Subcutaneous preadipocyte (primary cell): Measurements from ENCODE around the gene PRSS3. TPM values are rescaled to one million over a fixed set of nuclear protein-coding genes. Genes with fewer than 3 reads are reported as not detected.

Source experiments
- small RNA-seq: library from RNA; depleted of rRNA; stranded (forward); fragments of <200 nt; gene quantifications from one replicate; pipeline ENCODE3, GENCODE V24; 2012
- total RNA-seq: library from RNA; depleted of rRNA; stranded (reverse); fragments of >200 nt; gene quantifications from 2 replicates; pipeline ENCODE4 v1.2.3, GENCODE V29; 2012

Gene PRSS3
- 5.1 and 26.6 TPM in 2 replicates for total RNA-seq

GRCh38 chr9:33795281-33795680 lies at the start of gene PRSS3:
Gene PRSS3 (plus strand): TSS chr9:33795561. CDS start chr9:33795574, 13 bp downstream.

GRCh38 chr9:33816327-33817252 lies 21.2 kb downstream of the PRSS3 start, which contains the start of gene UBE2R2:
Gene UBE2R2 (plus strand): TSS chr9:33817160. CDS start chr9:33817758, 598 bp downstream.

Small RNAs within 50 kb of the gene (small RNA-seq; reads per million reads assigned to genes)
- gene RF00019 = not detected

Other genes starting within 250 kb of the PRSS3 start
- 15.4 and 17.6 TPM in 2 replicates for gene UBE2R2, start 21.6 kb downstream of the PRSS3 start, total RNA-seq